Fibroblast of mammary gland (primary cell): ENCODE results near the gene CACNG1.
"Not testable (repeated sequence)": the region's sequence is repeated elsewhere in the genome, so short reads cannot be mapped to it uniquely, and the experiment has no call there.

Experiments used
- DNase-seq: peaks from one replicate; pipeline ENCODE4 v3.0.0-alpha.2; 2010; ENCODE audit warnings: low read depth
- H3K4me3 ChIP-seq: 2 replicates; pipeline ENCODE4 v1.5.1; 2011; ENCODE audit warnings: low read depth, mild to moderate bottlenecking, low read length, moderate library complexity; ENCODE audit not compliant: control insufficient read depth
- TF ChIP-seq, protein P1 (sequence below): conservative IDR thresholded peaks from 2 replicates; pipeline ENCODE4 v1.5.1; 2011; ENCODE audit warnings: low read depth, low read length, inconsistent platforms; ENCODE audit not compliant: control insufficient read depth, insufficient read depth

CACNG1 gene

DNA sequence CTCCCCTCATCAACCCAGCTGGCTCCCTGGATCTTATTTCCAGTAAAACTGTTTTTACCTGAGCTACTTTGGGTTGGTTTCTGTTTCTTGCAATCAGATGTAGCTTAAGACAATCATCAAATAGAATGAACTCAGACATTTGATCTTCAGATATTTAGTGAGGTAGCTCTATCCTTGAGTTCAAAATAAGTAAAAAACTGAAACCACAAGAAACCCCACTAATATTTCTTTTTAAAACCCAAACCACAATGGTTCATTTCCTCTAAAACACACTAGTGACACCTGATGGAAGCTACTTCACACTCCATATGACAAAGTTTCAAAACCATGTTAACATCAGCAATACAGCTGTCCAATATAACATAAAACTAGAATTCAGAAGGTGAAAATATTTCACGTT is 37.8 kb downstream of the CACNG1 start:
- H3K4me3 ChIP-seq: no peak overlapping the region
- TF ChIP-seq, protein P1, sequence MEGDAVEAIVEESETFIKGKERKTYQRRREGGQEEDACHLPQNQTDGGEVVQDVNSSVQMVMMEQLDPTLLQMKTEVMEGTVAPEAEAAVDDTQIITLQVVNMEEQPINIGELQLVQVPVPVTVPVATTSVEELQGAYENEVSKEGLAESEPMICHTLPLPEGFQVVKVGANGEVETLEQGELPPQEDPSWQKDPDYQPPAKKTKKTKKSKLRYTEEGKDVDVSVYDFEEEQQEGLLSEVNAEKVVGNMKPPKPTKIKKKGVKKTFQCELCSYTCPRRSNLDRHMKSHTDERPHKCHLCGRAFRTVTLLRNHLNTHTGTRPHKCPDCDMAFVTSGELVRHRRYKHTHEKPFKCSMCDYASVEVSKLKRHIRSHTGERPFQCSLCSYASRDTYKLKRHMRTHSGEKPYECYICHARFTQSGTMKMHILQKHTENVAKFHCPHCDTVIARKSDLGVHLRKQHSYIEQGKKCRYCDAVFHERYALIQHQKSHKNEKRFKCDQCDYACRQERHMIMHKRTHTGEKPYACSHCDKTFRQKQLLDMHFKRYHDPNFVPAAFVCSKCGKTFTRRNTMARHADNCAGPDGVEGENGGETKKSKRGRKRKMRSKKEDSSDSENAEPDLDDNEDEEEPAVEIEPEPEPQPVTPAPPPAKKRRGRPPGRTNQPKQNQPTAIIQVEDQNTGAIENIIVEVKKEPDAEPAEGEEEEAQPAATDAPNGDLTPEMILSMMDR: no peak
- DNase-seq: no peak

DNA sequence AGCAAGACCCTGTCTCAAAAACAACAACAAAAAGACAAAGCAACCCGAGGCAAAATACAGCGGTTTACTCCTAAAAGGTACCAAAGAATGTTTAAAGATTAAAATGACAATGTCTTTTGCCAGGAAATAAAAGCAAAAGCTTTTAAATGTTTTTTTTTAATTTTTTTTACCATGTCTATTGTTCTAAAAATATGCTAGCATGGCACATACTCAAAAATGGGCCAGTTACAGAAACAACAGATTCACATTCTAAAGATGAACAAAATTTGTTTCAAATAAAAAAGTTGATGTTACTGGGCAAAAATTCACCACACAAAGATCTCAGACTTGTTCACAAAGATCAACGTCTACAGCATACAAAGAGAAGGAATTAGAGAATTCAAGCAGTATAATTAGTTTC is 41.1 kb downstream of the CACNG1 start:
- no peak overlapping the region for H3K4me3 ChIP-seq
- no peak for DNase-seq
- TF ChIP-seq, protein P1: no peak

DNA sequence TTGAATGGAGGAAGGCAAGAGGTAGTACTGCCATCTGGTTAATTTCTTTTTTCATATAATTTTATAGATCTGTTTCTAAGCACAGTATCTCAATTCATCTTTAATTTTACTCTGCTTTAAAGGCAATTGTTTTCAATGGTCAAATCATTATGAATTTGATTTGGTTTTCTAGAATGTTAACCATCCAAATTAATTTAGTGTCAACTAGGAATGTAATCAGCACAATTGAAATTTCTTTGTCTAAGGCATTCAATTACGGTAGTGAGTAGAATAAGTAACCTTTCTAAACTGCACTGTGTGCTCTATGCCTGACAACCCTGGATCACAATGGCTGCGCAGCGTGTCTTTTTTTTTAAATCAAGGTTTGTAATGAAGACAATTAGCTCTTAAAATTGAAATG is 44.3 kb downstream of the CACNG1 start:
- no peak overlapping the region for H3K4me3 ChIP-seq
- TF ChIP-seq, protein P1: no peak
- DNase-seq: no peak

DNA sequence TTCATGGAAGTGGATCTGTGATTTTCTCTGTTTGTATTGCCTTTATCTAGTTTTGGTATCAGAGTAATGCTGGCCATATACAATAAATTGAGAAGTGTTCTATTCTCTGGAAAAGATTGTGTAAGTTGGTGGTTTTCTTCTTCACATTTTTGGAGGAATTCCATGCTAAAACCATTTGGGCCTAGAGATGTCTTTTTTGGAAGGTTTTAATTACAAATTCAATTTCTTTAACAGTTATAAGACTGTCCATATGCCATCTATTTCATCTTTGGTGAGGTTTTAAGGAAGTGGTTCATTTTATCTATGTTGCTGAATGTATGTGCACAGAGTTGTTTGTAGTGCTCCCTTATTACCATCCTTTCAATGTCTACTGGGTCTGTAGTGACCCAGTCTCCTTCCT is 46.0 kb downstream of the CACNG1 start:
- H3K4me3 ChIP-seq: no peak overlapping the region
- no peak for DNase-seq
- TF ChIP-seq, protein P1: no peak

DNA sequence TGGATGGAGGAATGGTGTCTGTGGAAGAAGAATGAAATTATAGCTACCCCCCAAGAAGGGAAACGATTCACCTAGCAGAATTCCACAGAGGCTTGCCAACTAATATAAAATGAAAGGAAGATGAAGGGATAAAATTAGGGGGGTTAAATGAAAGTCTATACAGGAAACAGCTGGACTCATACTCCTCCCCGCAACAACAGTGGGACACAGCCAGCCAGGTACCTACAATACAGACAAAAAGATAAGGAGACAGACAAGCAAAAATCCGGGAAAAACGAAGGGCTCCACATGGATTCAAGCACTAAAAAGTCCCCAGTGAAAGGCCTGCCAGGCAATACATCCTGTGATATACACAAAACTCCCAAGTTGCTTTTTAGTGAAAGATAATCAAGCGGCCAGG is 47.9 kb downstream of the CACNG1 start:
- TF ChIP-seq, protein P1: no peak
- no peak for DNase-seq
- H3K4me3 ChIP-seq: no peak overlapping the region

DNA sequence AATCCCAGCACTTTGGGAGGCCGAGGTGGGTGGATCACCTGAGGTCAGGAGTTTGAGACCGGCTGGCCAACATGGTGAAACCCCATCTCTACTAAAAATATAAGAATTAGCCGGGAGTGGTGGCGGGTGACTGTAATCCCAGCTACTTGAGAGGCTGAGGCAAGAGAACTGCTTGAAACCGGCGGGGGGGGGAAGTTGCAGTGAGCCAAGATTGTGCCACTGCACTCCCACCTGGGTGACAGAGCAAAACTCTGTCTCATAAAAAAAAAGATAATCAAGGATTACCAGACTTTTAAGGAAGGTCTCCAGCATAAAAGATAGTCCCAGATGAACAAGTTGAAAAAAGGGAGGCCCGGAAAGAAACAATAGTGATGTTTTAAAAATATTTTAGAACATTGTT is 48.4 kb downstream of the CACNG1 start:
- not testable (repeated sequence) for DNase-seq, H3K4me3 ChIP-seq

DNA sequence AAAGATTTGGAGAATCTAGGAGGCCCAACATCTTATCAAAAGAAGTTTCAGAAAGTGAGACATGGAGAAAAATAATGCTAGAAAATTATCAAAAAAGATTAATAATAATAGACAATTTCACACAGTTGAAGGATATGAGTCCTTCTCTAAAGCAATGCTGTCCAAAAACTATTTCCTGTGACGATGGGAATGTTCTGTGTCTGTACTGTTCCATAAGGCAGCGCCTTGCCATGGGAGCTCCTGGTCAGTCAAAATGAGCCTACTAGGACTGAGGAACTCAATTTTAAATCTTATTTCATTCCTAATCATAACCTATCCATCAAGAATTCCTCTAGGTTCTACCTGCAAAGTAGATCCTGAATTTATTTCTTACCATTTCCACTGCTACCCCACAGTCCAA is 49.0 kb downstream of the CACNG1 start:
- no peak overlapping the region for H3K4me3 ChIP-seq
- no peak for DNase-seq
- TF ChIP-seq, protein P1: no peak

DNA sequence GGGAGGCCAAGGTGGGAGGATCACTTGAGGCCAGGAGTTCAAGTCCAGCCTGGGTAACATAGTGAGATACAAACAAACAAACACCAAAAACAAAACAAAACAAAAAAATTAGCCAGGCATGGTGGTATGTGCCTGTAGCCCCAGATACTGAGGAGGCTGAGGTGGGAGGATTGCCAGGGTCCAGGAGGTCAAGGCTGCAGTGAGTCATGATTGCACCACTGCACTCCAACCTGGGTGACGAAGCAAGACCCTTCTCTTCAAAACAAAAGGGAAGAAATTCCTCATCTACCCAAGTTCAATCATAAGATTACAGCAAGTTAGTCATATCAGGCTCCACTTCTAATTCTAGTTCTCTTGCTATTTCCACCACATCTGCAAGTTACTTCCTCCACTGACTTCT is 50.9 kb downstream of the CACNG1 start:
- H3K4me3 ChIP-seq: not testable (repeated sequence)
- peak; percentile 88 for DNase-seq
